DLD1 (cell line): Measurements from ENCODE around the gene PLK3.
"Not testable (repeated sequence)": the region's sequence is repeated elsewhere in the genome, so short reads cannot be mapped to it uniquely, and the experiment has no call there.

Experiments used
- in situ Hi-C: cut with HindIII; loops from 2 replicates; pipeline ENCODE4 v1.10.0; 2017; ENCODE audit warnings: low sequenced_read_pairs

PLK3 gene

GRCh38 chr1:44799770-44800584, at the start of gene PLK3:
PLK3 (plus strand) TSS chr1:44800377; CDS start chr1:44800464, 87 bp downstream.
- in situ Hi-C loops, result no loop called here

- in situ Hi-C loops, result no loop called here
Measured at GRCh38 chr1:44757420-44757819, 42.8 kb upstream of the PLK3 start.

GRCh38 chr1:44759077-44759476, 41.1 kb upstream of the PLK3 start:
- in situ Hi-C loops, result no loop called here

GRCh38 chr1:44760876-44761275, 39.3 kb upstream of the PLK3 start:
- in situ Hi-C loops, result no loop called here

GRCh38 chr1:44766421-44766820, 33.8 kb upstream of the PLK3 start:
- in situ Hi-C loops, result not testable (repeated sequence)

- in situ Hi-C loops, result no loop called here
Measured at GRCh38 chr1:44775078-44775929, 24.9 kb upstream of the PLK3 start, which contains the start of gene RPS8. RPS8 (plus strand) TSS chr1:44775540; CDS start chr1:44775597, 57 bp downstream.

GRCh38 chr1:44775930-44776729, 24.0 kb upstream of the PLK3 start:
- in situ Hi-C loops, result no loop called here

GRCh38 chr1:44776730-44777068, 23.5 kb upstream of the PLK3 start:
- in situ Hi-C loops, result no loop called here

- in situ Hi-C loops, result no loop called here
Measured at GRCh38 chr1:44777547-44777946, 22.6 kb upstream of the PLK3 start.

- in situ Hi-C loops, result no loop called here
Measured at GRCh38 chr1:44777969-44778635, 22.1 kb upstream of the PLK3 start.

- in situ Hi-C loops, result no loop called here
Measured at GRCh38 chr1:44778705-44779576, 21.2 kb upstream of the PLK3 start.

GRCh38 chr1:44780583-44781121, 19.5 kb upstream of the PLK3 start:
- in situ Hi-C loops, result no loop called here

- in situ Hi-C loops, result no loop called here
Measured at GRCh38 chr1:44783697-44784093, 16.5 kb upstream of the PLK3 start.

GRCh38 chr1:44784094-44785028, 15.8 kb upstream of the PLK3 start:
- in situ Hi-C loops, result no loop called here

- in situ Hi-C loops, result no loop called here
Measured at GRCh38 chr1:44785029-44785380, 15.2 kb upstream of the PLK3 start.

- in situ Hi-C loops, result no loop called here
Measured at GRCh38 chr1:44785501-44786137, 14.6 kb upstream of the PLK3 start.

GRCh38 chr1:44786138-44786840, 13.9 kb upstream of the PLK3 start:
- in situ Hi-C loops, result no loop called here
